ENCODE data around the gene HOXB1. TPM values are rescaled to one million over a fixed set of nuclear protein-coding genes. Genes with fewer than 3 reads are reported as not detected.

HOXB1 gene
- total RNA-seq, 1 donor = not detected

DNA sequence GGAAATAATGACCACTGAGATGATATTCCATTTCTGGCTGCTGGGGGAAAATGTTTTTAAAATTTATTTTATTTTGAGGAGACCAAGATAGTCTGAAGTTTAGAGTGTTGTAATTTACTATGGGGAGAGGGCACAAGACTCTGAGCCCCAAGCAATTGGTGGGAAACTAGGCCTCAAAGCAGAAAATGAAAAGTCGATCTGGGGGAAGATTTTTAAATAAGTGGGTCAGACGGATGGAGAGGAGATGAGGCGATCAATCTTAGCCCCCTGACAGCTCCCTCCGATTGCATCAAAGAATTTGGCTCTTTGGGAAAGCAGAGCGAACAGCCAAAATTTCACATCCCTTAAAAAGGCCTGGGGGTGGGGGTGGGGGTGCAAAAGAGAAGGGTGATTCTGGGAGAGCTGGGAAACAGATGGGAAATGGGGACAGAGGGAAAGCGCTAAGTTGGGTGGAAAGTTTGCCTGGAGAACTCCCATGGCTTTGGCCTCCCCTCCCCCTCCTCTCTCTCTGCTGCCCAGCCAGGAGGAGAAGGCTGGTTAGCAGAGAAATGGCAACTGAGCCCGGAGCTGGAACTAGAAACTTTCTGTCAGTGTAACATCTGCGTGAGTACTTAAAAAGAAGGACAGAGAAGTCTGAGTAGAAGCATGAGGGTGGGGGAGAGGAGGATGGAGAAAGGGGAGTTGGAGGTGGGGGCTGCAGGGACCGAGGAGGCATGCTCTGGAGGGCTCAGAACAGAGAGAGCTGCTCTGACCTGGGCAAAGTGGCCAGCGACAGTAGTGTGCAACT lies 15.5 kb upstream of the HOXB1 start:
- DNase-seq (ENCODE audit: low read depth) = peak; percentile 64
- H3K4me3 ChIP-seq (ENCODE audit: low read depth, low read length) = peak overlapping the region; percentile 53
- TF ChIP-seq CTCF (IDR thresholded peaks at IDR 0.05; ENCODE audit: insufficient read depth, low read length) = no peak

DNA sequence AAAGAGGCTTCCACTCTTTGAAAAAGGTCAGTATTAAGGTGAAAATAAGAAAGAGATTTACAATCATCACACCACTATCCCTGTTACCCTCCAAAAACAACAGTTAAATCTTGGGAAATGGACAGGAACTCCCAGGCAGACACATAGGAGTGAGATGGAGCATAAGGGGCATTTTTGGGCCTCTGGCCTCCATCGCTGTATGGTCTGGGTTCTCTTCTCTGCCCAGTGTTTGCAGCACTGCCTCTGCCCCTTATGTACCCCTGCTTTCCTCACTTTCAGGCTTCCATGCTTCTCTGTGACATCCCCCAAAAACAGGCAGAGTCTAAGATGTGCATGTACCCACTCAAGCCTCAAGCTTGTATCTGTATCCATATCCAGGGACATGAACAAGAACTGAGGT lies 14.7 kb upstream of the HOXB1 start:
- no peak for TF ChIP-seq CTCF (IDR thresholded peaks at IDR 0.05; ENCODE audit: insufficient read depth, low read length)
- peak overlapping the region; percentile 83 for H3K4me3 ChIP-seq (ENCODE audit: low read depth, low read length)
- no peak for DNase-seq (ENCODE audit: low read depth)

DNA sequence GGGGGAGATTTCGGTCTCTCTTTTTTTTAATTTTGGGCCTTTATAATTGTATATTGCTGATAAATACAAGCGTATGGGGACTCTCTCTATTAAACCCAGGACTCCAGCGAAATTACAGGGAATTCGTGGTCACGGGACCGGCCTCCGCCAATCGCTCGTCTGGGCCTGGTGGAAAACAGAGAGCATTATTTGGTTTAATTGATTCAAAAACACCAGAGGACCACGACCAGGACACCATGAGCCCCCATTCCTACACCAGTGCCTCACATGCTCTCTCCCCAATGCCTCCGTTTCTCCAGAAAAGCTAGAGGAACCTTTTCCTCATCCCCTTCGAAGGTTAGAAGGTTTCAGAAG lies 14.2 kb upstream of the HOXB1 start, which contains the start of gene HOXB2:
HOXB2 (minus strand) TSS at position 88 of the 354 bp plus-strand sequence. CDS start 198 bp downstream, outside the sequence.
- H3K4me3 ChIP-seq (ENCODE audit: low read depth, low read length) = peak within 1 kb of the TSS; percentile 83
- DNase-seq (ENCODE audit: low read depth) = peak; percentile 76
- TF ChIP-seq CTCF (IDR thresholded peaks at IDR 0.05; ENCODE audit: insufficient read depth, low read length) = no peak

DNA sequence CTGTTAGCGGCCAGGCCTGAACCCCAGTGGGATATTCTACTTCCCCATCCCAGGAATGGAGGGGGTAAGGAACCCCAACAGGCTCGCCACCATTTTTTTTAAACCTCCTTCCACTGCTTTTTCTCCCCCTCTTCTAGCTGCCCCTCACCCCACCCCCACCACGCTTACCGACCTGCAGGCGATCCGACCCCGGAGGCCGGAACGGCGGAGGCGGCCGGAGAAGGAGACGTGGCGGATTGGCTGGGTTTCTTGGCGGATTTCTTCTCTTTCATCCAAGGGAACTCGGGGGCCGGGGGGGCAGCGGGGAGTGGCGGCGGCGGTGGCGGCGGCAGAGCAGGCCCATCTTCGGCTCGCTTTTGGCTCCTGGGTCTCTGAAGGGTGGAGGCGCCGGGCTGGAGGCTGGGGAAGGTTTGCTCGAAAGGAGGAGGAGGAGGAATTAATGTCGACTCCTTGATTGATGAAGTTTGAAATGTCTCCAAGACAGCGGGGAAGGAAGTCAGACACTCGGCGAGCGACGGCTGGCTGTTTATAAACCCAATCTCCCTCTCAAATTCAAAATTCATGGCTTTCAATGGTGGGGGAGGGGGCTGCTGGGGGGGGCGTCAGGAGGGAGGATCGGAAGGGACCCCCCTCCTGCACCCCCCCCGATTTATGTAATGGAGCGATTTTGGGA lies 13.7 kb upstream of the HOXB1 start:
- H3K4me3 ChIP-seq (ENCODE audit: low read depth, low read length) = peak overlapping the region; percentile 83
- no peak for TF ChIP-seq CTCF (IDR thresholded peaks at IDR 0.05; ENCODE audit: insufficient read depth, low read length)
- peak; percentile 93 for DNase-seq (ENCODE audit: low read depth)

- DNase-seq (ENCODE audit: low read depth) = peak; percentile 72
- TF ChIP-seq CTCF (IDR thresholded peaks at IDR 0.05; ENCODE audit: insufficient read depth, low read length) = no peak
- H3K4me3 ChIP-seq (ENCODE audit: low read depth, low read length) = peak overlapping the region; percentile 83
Observed at GRCh38 chr17:48543854-48544348, 13.1 kb upstream of the HOXB1 start.

DNA sequence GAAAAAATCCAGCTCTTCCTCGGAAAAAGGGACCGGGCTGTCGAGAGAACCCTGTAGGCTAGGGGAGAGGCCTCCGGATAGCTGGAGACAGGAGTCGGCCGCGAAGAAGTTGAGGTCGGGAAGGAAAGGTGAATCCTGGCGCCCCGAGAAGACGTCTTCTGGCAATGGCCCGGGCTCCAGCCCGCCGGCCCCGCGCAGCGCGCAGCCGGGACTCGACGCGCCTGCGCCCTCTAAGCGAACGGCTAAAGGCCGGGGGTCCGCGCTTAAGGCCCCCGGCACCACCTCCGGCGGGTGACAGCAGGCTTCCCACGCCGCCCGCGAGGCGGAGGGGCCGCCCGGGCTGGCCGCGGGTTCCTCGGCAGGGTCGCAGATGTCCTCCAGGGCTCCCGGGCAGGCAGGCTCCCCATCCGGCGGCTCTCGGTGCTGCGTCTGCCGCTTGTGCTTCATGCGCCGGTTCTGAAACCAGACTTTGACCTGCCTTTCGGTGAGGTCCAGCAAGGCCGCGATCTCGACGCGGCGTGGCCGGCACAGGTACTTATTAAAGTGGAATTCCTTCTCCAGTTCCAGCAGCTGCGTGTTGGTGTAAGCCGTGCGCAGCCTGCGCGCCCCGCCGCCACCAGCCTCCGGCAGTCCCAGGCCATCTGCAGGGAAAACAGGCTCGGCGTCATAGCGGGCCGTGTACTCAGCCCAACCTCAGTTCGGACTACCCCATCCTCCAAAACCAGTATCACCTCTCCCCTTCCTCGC lies 12.5 kb upstream of the HOXB1 start:
- DNase-seq (ENCODE audit: low read depth) = peak; percentile 54
- TF ChIP-seq CTCF (IDR thresholded peaks at IDR 0.05; ENCODE audit: insufficient read depth, low read length) = peak; percentile 16
- peak overlapping the region; percentile 83 for H3K4me3 ChIP-seq (ENCODE audit: low read depth, low read length)

All from fibroblast of the aortic adventitia (primary cell).